AG09319 (cell line): ENCODE results near the gene DUOXA2.
A peak's percentile ranks its signal among the peaks of the same experiment; 100 is the strongest.

Experiments
- DNase-seq: peaks from one replicate; pipeline ENCODE4 v3.0.0-alpha.2; 2010; ENCODE audit warnings: low read depth; ENCODE audit errors: extremely low read depth
- TF ChIP-seq, protein P1 (sequence below): IDR thresholded peaks from 2 replicates; pipeline ENCODE4 v1.5.1; 2011; ENCODE audit warnings: low read depth, mild to moderate bottlenecking, inconsistent platforms, low read length, moderate library complexity

DUOXA2 gene

DNA sequence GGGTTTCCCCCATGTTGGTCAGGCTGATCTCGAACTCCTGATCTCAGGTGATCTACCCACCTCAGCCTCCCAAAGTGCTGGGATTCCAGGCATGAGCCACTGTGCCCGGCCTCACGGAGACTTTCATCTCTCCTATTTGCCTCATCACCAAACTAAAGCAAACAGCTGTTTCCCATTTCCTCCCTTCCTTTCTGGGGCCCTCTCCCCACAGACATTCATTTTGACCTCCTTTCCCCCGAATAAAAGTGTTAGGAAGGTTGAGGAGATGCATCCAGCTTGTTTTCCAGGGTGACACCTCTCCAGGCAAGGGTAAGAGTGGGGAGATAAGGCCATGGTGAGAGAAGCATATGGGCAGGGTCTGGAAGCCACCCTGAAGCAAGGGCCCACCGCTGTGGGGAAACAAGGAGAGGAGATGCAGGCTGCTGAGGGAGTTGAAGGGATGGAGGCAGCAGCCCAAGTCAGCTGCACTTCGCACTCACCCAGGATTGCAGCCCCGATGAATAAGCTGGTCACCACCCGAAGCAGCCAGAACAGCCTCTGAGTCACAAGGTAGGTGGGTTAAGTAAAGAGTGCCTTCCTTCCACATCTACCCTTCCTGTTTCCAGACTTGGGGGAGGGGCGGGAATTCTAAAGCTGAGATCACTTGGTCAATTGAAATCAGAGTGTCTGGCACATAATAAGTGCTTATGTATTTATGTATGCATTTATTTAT lies 7.7 kb downstream of the DUOXA2 start:
- TF ChIP-seq, protein P1, sequence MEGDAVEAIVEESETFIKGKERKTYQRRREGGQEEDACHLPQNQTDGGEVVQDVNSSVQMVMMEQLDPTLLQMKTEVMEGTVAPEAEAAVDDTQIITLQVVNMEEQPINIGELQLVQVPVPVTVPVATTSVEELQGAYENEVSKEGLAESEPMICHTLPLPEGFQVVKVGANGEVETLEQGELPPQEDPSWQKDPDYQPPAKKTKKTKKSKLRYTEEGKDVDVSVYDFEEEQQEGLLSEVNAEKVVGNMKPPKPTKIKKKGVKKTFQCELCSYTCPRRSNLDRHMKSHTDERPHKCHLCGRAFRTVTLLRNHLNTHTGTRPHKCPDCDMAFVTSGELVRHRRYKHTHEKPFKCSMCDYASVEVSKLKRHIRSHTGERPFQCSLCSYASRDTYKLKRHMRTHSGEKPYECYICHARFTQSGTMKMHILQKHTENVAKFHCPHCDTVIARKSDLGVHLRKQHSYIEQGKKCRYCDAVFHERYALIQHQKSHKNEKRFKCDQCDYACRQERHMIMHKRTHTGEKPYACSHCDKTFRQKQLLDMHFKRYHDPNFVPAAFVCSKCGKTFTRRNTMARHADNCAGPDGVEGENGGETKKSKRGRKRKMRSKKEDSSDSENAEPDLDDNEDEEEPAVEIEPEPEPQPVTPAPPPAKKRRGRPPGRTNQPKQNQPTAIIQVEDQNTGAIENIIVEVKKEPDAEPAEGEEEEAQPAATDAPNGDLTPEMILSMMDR = no peak
- peak; percentile 18 for DNase-seq

DNA sequence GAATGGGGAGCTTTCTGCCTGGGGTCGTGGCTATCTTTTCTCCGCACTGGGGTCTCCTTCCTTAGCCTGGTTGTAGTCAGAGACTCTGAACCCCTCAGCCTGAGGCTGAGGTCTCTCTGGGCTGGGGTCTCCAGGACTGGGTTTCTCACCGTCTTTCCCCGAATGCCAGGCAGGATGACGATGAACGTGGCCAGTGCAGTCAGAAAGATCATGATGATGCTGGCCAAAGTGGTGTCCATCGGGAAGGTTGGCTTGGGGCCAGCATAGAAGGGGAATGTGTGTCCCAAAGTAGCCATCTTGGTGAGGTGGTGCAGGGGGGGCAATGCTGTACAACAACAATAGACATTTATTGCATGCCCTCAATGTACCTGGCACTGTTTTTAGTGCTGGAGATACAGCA lies 8.6 kb downstream of the DUOXA2 start:
- TF ChIP-seq, protein P1 = no peak
- DNase-seq = no peak

DNA sequence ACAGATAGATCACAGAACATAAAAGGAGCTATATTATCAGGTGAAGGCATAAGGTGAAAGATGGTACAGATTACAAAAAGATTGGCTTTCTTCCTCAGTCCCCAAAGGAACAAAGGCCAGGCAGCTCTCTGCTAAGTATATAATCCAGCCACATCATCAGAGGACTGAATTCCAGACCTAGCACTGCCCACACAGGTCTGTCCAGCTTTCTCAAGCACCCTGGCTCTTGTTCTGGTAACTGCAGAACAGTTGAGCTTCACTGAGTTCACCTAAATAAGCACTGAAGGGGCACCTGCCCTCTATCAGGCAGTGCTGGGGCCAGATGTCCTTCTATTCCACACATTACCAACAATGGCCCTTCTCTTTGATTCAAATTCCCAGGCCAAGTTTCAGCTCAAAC lies 9.3 kb downstream of the DUOXA2 start:
- DNase-seq = no peak
- TF ChIP-seq, protein P1 = no peak

DNA sequence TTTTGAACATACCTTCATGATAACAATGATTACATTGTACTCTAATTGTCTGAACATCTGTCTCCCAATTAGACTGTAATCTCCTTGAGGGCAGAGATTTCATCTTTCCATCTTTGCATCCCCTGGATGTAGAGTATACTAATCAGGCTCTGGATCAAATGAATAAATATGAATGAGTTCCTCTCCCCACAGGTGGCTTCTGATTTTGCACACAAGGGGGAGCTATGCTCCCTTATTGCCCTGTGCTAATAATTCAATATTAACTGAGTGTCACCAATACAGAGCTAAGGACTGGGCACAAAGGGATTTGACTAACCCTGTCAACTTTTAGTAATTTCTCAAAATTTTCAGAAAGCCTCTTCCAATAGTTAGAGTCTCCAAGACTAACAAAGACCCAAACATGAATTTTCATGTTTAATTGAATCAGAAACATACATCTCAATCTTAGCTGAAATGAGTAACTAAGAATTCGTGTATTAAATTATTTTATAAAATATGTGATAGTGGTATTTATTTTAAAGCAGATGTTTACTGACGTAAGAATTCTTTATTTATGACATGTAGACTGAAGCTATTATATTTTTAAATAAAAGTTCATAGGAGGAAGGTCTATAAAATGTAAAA lies 12.5 kb downstream of the DUOXA2 start:
- TF ChIP-seq, protein P1 = peak; percentile 59
- no peak for DNase-seq

DNA sequence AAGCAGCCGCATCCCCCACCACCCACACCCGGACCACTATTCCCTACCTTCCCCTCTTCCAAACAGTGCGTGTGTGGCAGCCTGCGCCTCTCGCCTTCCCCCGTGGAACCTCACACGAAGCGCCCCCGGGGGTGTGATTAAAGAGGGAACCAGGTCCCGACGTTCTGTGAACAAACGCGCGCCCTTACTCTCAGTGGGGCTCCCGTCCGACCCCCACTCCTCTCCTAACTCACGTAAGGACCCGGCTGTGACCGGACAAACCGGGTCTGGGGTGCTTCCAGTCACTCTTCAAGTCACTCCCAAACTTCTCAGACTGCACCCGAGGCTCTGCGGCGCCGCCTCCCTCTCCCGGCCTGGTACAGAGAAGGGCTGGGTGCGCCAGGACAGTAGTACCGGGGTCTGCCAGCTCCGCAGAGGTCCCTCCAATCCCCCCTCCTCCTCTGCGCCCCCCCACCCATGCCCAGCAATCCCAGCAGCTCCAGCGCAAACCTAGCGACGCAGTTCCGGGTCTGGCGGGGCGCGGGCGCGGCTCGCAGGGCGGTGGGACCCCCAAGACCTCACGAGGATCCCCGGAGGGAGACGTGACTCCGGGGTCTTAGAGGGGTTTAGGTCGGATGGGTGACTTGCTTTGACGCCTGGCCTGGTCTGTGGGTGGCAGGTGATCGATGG lies 15.0 kb downstream of the DUOXA2 start:
- TF ChIP-seq, protein P1 = no peak
- DNase-seq = no peak

DNA sequence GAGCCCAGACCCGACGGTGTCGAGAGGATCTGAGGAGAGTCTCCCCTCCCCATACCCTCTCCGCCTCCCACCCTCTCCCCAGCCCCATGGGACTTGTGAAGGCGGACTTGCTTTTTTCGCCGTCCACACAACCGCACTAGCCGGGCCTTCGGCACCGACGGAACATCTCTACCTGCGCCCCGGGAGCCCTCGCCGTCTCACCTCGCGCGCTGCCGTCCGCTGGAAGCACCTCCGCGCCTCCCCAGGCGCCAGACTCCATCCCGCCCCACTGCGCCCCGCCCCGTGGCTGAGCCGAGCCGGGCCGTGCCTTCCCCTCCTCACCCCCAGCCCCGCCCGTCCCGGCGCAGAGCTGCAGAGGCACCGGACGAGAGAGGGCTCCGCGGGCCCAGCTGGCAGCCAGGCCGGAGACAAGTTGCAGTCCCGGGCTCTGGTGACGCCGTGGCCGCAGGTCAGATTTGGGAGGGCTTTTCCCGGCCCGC lies 15.6 kb downstream of the DUOXA2 start, which contains the start of the genes DUOX1 and DUOXA1:
Gene DUOX1, plus strand, starts transcription at position 344 of the 479 bp plus-strand sequence. CDS start 1,973 bp downstream, outside the sequence.
Gene DUOXA1, minus strand, starts transcription at position 229 of the 479 bp plus-strand sequence. CDS start 6,865 bp downstream, outside the sequence.
- DNase-seq = no peak
- TF ChIP-seq, protein P1 = no peak
